ENCODE results near the gene SCAND1. TPM values are rescaled to one million over a fixed set of nuclear protein-coding genes. Genes with fewer than 3 reads are reported as not detected.
"Not testable (repeated sequence)": the region's sequence is repeated elsewhere in the genome, so short reads cannot be mapped to it uniquely, and the experiment has no call there.

The SCAND1 gene
- total RNA-seq, 1 donor: 94.8 TPM

- no peak for DNase-seq (ENCODE audit: low read depth in 2 of 3, low spot score in 2 of 3)
Observed at GRCh38 chr20:35963878-35964277, 9.6 kb upstream of the SCAND1 start.

GRCh38 chr20:35959291-35959690, 5.0 kb upstream of the SCAND1 start:
- not testable (repeated sequence) for DNase-seq (ENCODE audit: low read depth in 2 of 3, low spot score in 2 of 3)

- no peak for DNase-seq (ENCODE audit: low read depth in 2 of 3, low spot score in 2 of 3)
Observed at GRCh38 chr20:35956616-35957015, 2.3 kb upstream of the SCAND1 start.

GRCh38 chr20:35954907-35955251, 577 bp upstream of the SCAND1 start:
- DNase-seq (ENCODE audit: low read depth in 2 of 3, low spot score in 2 of 3): peak; percentile 28 to 68 (median 45)

- DNase-seq (ENCODE audit: low read depth in 2 of 3, low spot score in 2 of 3): peak; percentile 57 to 65 (median 60)
Observed at GRCh38 chr20:35953387-35954199, 709 bp downstream of the SCAND1 start.

- peak in 2 of 3 donors; percentile 26 to 62 for DNase-seq (ENCODE audit: low read depth in 2 of 3, low spot score in 2 of 3)
Observed at GRCh38 chr20:35952480-35953386, 1.6 kb downstream of the SCAND1 start.

- not testable (repeated sequence) for DNase-seq (ENCODE audit: low read depth in 2 of 3, low spot score in 2 of 3)
Observed at GRCh38 chr20:35952080-35952479, 2.2 kb downstream of the SCAND1 start.

- DNase-seq (ENCODE audit: low read depth in 2 of 3, low spot score in 2 of 3): no peak
Observed at GRCh38 chr20:35950093-35950492, 4.2 kb downstream of the SCAND1 start.

GRCh38 chr20:35947907-35948306, 6.4 kb downstream of the SCAND1 start:
- no peak for DNase-seq (ENCODE audit: low read depth in 2 of 3, low spot score in 2 of 3)

- peak in 2 of 3 donors; percentile 58 to 73 for DNase-seq (ENCODE audit: low read depth in 2 of 3, low spot score in 2 of 3)
Observed at GRCh38 chr20:35947489-35947888, 6.8 kb downstream of the SCAND1 start.

GRCh38 chr20:35942243-35942642, 12.1 kb downstream of the SCAND1 start:
- no peak for DNase-seq (ENCODE audit: low read depth in 2 of 3, low spot score in 2 of 3)

- DNase-seq (ENCODE audit: low read depth in 2 of 3, low spot score in 2 of 3): no peak
Observed at GRCh38 chr20:35941620-35942019, 12.7 kb downstream of the SCAND1 start.

GRCh38 chr20:35939264-35939663, 15.0 kb downstream of the SCAND1 start:
- DNase-seq (ENCODE audit: low read depth in 2 of 3, low spot score in 2 of 3): no peak

GRCh38 chr20:35934050-35934449, 20.3 kb downstream of the SCAND1 start:
- no peak for DNase-seq (ENCODE audit: low read depth in 2 of 3, low spot score in 2 of 3)

GRCh38 chr20:35929301-35929700, 25.0 kb downstream of the SCAND1 start:
- no peak for DNase-seq (ENCODE audit: low read depth in 2 of 3, low spot score in 2 of 3)

GRCh38 chr20:35920523-35920922, 33.8 kb downstream of the SCAND1 start:
- no peak for DNase-seq (ENCODE audit: low read depth in 2 of 3, low spot score in 2 of 3)

GRCh38 chr20:35918021-35918420, 36.3 kb downstream of the SCAND1 start:
- DNase-seq (ENCODE audit: low read depth in 2 of 3, low spot score in 2 of 3): no peak

- peak in 1 of 3 donors; percentile 56 for DNase-seq (ENCODE audit: low read depth in 2 of 3, low spot score in 2 of 3)
Observed at GRCh38 chr20:35917077-35917476, 37.2 kb downstream of the SCAND1 start.

GRCh38 chr20:35912881-35913280, 41.4 kb downstream of the SCAND1 start:
- no peak for DNase-seq (ENCODE audit: low read depth in 2 of 3, low spot score in 2 of 3)

- no peak for DNase-seq (ENCODE audit: low read depth in 2 of 3, low spot score in 2 of 3)
Observed at GRCh38 chr20:35910254-35910653, 44.0 kb downstream of the SCAND1 start.

- DNase-seq (ENCODE audit: low read depth in 2 of 3, low spot score in 2 of 3): no peak
Observed at GRCh38 chr20:35909796-35910195, 44.5 kb downstream of the SCAND1 start.

- DNase-seq (ENCODE audit: low read depth in 2 of 3, low spot score in 2 of 3): no peak
Observed at GRCh38 chr20:35909176-35909575, 45.1 kb downstream of the SCAND1 start.
